Muscle layer of duodenum (tissue), 2 donors: ENCODE measurements around the gene ARHGAP45.
A peak's percentile ranks its signal among the peaks of the same experiment; 100 is the strongest.

Source experiments
- H3K27ac ChIP-seq: one replicate; pipeline ENCODE4 v1.7.0; 2013; ENCODE audit warnings: mild to moderate bottlenecking, low read length
- H3K27me3 ChIP-seq: one replicate; pipeline ENCODE4 v1.7.0; 2013; ENCODE audit warnings: low read depth, mild to moderate bottlenecking, control low read depth, low read length
- H3K36me3 ChIP-seq, 2 donors: one replicate each; pipeline ENCODE4 v1.7.0; 2013; ENCODE audit warnings: low read length in 2 of 2, control low read depth in 1 of 2, mild to moderate bottlenecking in 1 of 2; ENCODE audit not compliant: insufficient read depth in 2 of 2, control insufficient read depth in 1 of 2
- H3K4me1 ChIP-seq, 2 donors: one replicate each; pipeline ENCODE4 v1.7.0; 2013; ENCODE audit warnings: low read length in 2 of 2, mild to moderate bottlenecking in 2 of 2, control low read depth in 1 of 2, moderate library complexity in 1 of 2; ENCODE audit not compliant: insufficient read depth in 2 of 2, control insufficient read depth in 1 of 2
- H3K4me3 ChIP-seq, 2 donors: one replicate each; pipeline ENCODE4 v1.7.0; 2013; ENCODE audit warnings: low read length in 2 of 2, low read depth in 1 of 2, mild to moderate bottlenecking in 1 of 2
- H3K9me3 ChIP-seq, 2 donors: one replicate each; pipeline ENCODE4 v1.7.0; 2013; ENCODE audit warnings: low read length in 2 of 2, control low read depth in 1 of 2, mild to moderate bottlenecking in 1 of 2; ENCODE audit not compliant: control insufficient read depth in 1 of 2
- donor health status: healthy.

The ARHGAP45 gene

DNA sequence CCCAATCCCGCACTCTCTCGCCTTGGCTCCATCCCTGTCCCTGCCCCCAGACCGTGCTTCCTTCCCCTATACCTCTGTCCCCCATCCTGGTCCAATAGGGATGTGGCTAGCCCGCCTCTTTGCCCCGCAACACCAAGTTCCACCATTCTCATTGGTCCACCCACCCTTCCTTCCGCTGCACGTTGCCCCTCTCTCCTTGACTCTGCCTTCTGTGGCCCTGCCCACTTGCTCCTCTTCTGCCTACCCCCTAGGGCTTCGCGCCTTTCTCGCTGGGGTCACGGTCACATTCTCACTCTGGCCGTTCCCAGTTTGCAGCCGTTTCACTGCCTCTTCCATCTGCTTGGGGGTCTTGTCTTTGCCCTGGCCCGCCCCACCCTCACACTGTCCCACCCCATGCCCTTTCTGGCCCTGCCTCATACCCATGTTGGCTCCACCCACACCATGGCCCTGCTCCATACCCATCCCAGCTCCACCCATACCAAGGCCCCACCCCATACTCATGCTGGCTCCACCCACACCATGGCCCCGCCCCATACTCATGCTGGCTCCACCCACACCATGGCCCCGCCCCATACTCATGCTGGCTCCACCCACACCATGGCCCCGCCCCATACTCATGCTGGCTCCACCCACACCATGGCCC lies 4.5 kb upstream of the ARHGAP45 start:
- Histone ChIP-seq H3K9me3 (peaks cover 11 to 20% of the 10 kb centered on the region in 2 donors), H3K4me1 (peaks cover 0 to 29% of the 10 kb centered on the region in 2 donors), H3K4me3 (no peak overlapping the region), H3K27me3 (peaks cover 12% of the 10 kb centered on the region), H3K36me3 (peaks cover 0 to 10% of the 10 kb centered on the region in 2 donors), H3K27ac (no peak overlapping the region)

GRCh38 chr19:1063030-1063908 lies 3.7 kb upstream of the ARHGAP45 start:
- H3K4me3 ChIP-seq, result no peak overlapping the region
- H3K27ac ChIP-seq, result no peak overlapping the region
- H3K27me3 ChIP-seq, result peaks cover 12% of the 10 kb centered on the region
- H3K9me3 ChIP-seq, result peaks cover 5 to 12% of the 10 kb centered on the region in 2 donors
- peaks cover 0 to 30% of the 10 kb centered on the region in 2 donors for H3K4me1 ChIP-seq
- peaks cover 0 to 5% of the 10 kb centered on the region in 2 donors for H3K36me3 ChIP-seq

- Histone ChIP-seq H3K36me3 (no peaks in the 10 kb centered on the region), H3K27me3 (peaks cover 18% of the 10 kb centered on the region), H3K27ac (no peak overlapping the region), H3K4me1 (peaks cover 0 to 30% of the 10 kb centered on the region in 2 donors), H3K4me3 (no peak overlapping the region), H3K9me3 (peaks cover 0 to 5% of the 10 kb centered on the region in 2 donors)
Observed at GRCh38 chr19:1063909-1064660, 2.9 kb upstream of the ARHGAP45 start.

- Histone ChIP-seq H3K36me3 (no peaks in the 10 kb centered on the region), H3K9me3 (peaks cover 0 to 2% of the 10 kb centered on the region in 2 donors), H3K27me3 (peaks cover 18% of the 10 kb centered on the region), H3K27ac (no peak overlapping the region), H3K4me3 (no peak overlapping the region), H3K4me1 (peaks cover 0 to 36% of the 10 kb centered on the region in 2 donors)
Observed at GRCh38 chr19:1064661-1065605, 2.0 kb upstream of the ARHGAP45 start.

GRCh38 chr19:1065606-1066109 lies 1.3 kb upstream of the ARHGAP45 start:
- H3K36me3 ChIP-seq, result no peaks in the 10 kb centered on the region
- H3K4me3 ChIP-seq, result no peak overlapping the region
- peaks cover 0 to 36% of the 10 kb centered on the region in 2 donors for H3K4me1 ChIP-seq
- H3K27me3 ChIP-seq, result peaks cover 20% of the 10 kb centered on the region
- no peak overlapping the region for H3K27ac ChIP-seq
- H3K9me3 ChIP-seq, result peaks cover 0 to 2% of the 10 kb centered on the region in 2 donors

DNA sequence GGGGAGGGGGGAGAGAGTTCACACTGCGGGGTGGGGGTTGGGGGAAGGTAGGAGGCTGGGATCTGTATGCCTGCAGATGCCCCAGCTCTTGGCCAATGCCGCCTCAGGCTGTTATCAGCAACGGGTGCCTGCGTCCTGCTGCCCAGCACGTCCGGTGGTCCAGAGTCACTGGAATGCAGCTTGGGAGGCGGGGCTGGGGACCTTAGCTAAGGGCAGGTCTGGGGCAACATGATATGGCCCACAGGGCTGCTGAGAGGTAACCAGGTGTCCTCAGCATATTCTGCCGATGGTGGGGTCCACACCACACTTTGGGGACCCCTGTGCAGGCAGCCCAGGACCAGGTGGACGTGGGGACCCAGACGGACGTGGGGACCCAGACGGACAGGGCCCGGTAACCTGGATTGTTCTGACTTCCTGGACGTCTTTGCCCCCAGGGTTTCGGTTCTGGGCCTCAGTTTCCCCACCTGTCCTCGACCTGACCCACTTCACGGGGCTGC lies 668 bp upstream of the ARHGAP45 start:
- peaks cover 23% of the 10 kb centered on the region for H3K27me3 ChIP-seq
- H3K36me3 ChIP-seq, result no peaks in the 10 kb centered on the region
- peaks cover 0 to 39% of the 10 kb centered on the region in 2 donors for H3K4me1 ChIP-seq
- no peak overlapping the region for H3K27ac ChIP-seq
- H3K4me3 ChIP-seq, result peak overlapping the region in 1 of 2 donors; percentile 59
- peaks cover 0 to 2% of the 10 kb centered on the region in 2 donors for H3K9me3 ChIP-seq

- H3K27me3 ChIP-seq, result peaks cover 24% of the 10 kb centered on the region
- peaks cover 0 to 44% of the 10 kb centered on the region in 2 donors for H3K4me1 ChIP-seq
- H3K27ac ChIP-seq, result no peak overlapping the region
- H3K36me3 ChIP-seq, result no peaks in the 10 kb centered on the region
- H3K4me3 ChIP-seq, result peak overlapping the region; percentile 7 to 59
- H3K9me3 ChIP-seq, result peaks cover 0 to 2% of the 10 kb centered on the region in 2 donors
Observed at GRCh38 chr19:1067341-1067957, 482 bp downstream of the ARHGAP45 start.

DNA sequence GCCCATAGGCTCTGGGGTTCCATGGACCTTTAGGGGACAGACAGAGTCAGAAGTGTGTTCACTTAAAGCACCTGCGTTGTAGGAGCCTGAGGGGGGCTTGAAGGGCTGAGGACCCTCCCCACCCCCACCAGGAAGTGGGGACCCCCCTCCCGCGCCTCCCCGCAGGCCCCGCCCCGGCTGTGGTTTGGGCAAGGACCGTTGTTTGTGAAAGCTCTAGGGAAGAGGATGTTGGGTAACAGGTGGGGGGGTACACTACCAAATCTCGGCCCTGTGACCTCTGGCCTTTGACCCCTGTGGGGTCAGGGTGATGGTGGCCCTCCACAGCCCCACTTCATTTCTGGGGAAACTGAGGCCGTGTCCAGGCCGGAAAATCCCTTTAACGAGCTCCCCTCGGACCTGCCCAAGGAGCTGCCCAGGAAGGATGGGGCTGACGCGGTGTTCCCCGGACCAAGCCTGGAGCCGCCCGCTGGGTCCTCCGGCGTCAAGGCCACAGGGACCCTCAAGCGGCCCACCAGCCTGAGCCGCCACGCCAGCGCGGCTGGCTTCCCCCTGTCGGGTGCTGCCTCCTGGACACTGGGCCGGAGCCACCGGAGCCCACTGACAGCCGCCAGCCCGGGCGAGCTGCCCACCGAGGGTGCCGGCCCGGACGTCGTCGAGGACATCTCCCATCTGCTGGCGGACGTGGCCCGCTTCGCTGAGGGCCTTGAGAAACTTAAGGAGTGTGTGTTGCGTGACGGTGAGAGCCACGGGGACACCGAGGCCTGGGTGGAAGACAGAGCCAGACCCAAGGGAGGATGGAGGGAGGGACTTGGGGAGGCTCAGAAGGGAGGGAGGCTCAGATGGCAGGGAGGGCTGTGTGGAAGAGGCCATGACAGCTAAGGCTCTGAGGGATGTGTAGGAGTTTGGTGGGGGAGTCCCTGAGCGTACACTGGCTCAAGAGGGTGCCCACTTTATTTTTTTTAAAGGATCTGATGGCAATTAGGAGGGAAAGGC lies 1.3 kb downstream of the ARHGAP45 start:
- Histone ChIP-seq H3K36me3 (no peaks in the 10 kb centered on the region), H3K9me3 (peaks cover 0 to 2% of the 10 kb centered on the region in 2 donors), H3K27ac (no peak overlapping the region), H3K4me1 (peaks cover 0 to 44% of the 10 kb centered on the region in 2 donors), H3K27me3 (peaks cover 26% of the 10 kb centered on the region), H3K4me3 (peak overlapping the region; percentile 39 to 59)
